ENCODE measurements around the gene PSMA3. TPM values are rescaled to one million over a fixed set of nuclear protein-coding genes. Genes with fewer than 3 reads are reported as not detected.

PSMA3 gene
- total RNA-seq, 2 donors from 2014 or later = 279 to 291 TPM

GRCh38 chr14:58276208-58276607, 31.6 kb downstream of the PSMA3 start:
- 100% methylated on average over 1 of the region's 1 CpG; no CpG with 5 or more reads in 1 of the 2 experiments for WGBS, 2 experiments (ENCODE audit: insufficient coverage in 1 of 2, insufficient read length in 1 of 2)
- Histone ChIP-seq H3K4me1 (ENCODE audit: control insufficient read depth, insufficient read depth, low read length) (no peaks in the 10 kb centered on the region), H3K9ac (ENCODE audit: extremely low read depth, low read length, poor library complexity, severe bottlenecking) (no peak overlapping the region), H3K27ac (ENCODE audit: low read depth, low read length) (no peak overlapping the region), H3K9me3 (ENCODE audit: control insufficient read depth, low read length) (no peaks in the 10 kb centered on the region), H3K4me3 (ENCODE audit: low read length) (no peak overlapping the region), H3K36me3 (ENCODE audit: control insufficient read depth, insufficient read depth, low read length) (peaks cover 67% of the 10 kb centered on the region), H3K27me3 (ENCODE audit: control insufficient read depth, insufficient read depth, low read length, poor library complexity, severe bottlenecking) (no peaks in the 10 kb centered on the region)
- H3K27ac Mint-ChIP-seq = no peak overlapping the region
- DNase-seq = no peak
- no peaks in the 10 kb centered on the region for H3K9me3 Mint-ChIP-seq
- H3K4me1 Mint-ChIP-seq = no peaks in the 10 kb centered on the region
- no peak for TF ChIP-seq CTCF (conservative IDR thresholded peaks at IDR 0.05)
- H3K4me3 Mint-ChIP-seq = no peak overlapping the region
- no peaks in the 10 kb centered on the region for H3K27me3 Mint-ChIP-seq (ENCODE audit: insufficient read depth)
- peaks cover 61% of the 10 kb centered on the region for H3K36me3 Mint-ChIP-seq (ENCODE audit: low read depth)

DNA sequence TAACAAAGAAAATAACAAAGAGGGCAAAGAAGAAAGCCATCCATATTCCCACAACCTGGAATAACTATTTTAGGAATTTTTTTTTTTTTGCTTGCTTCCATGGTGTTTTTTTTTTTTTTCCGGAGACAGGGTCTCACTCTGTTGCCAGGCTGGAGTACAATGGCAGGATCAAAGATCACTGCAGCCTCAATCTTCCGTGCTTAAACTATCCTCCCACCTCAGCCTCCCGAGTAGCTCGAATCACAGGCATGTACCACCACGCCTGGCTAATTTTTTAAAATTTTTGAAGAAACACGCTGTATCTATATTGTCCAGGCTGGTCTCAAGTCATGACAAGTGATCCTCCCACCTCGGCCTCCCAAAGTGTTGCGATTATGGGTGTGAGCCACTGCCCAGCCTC, 33.5 kb downstream of the PSMA3 start:
- TF ChIP-seq CTCF (conservative IDR thresholded peaks at IDR 0.05) = no peak
- no peaks in the 10 kb centered on the region for H3K9me3 Mint-ChIP-seq
- H3K27me3 Mint-ChIP-seq (ENCODE audit: insufficient read depth) = no peaks in the 10 kb centered on the region
- Histone ChIP-seq H3K4me1 (ENCODE audit: control insufficient read depth, insufficient read depth, low read length) (no peaks in the 10 kb centered on the region), H3K27me3 (ENCODE audit: control insufficient read depth, insufficient read depth, low read length, poor library complexity, severe bottlenecking) (no peaks in the 10 kb centered on the region), H3K9ac (ENCODE audit: extremely low read depth, low read length, poor library complexity, severe bottlenecking) (no peak overlapping the region), H3K36me3 (ENCODE audit: control insufficient read depth, insufficient read depth, low read length) (peaks cover 68% of the 10 kb centered on the region), H3K4me3 (ENCODE audit: low read length) (no peak overlapping the region), H3K27ac (ENCODE audit: low read depth, low read length) (no peak overlapping the region), H3K9me3 (ENCODE audit: control insufficient read depth, low read length) (no peaks in the 10 kb centered on the region)
- peaks cover 62% of the 10 kb centered on the region for H3K36me3 Mint-ChIP-seq (ENCODE audit: low read depth)
- no peak overlapping the region for H3K4me3 Mint-ChIP-seq
- DNase-seq = no peak
- 95 to 98% methylated on average over 7 to 8 of the region's 8 CpGs for WGBS, 2 experiments (ENCODE audit: insufficient coverage in 1 of 2, insufficient read length in 1 of 2)
- H3K27ac Mint-ChIP-seq = no peak overlapping the region
- peaks cover 3% of the 10 kb centered on the region for H3K4me1 Mint-ChIP-seq

- TF ChIP-seq CTCF (conservative IDR thresholded peaks at IDR 0.05) = no peak
- H3K9me3 Mint-ChIP-seq = no peaks in the 10 kb centered on the region
- H3K27ac Mint-ChIP-seq = peak overlapping the region; percentile 24
- peaks cover 3% of the 10 kb centered on the region for H3K4me1 Mint-ChIP-seq
- Histone ChIP-seq H3K27me3 (ENCODE audit: control insufficient read depth, insufficient read depth, low read length, poor library complexity, severe bottlenecking) (no peaks in the 10 kb centered on the region), H3K4me1 (ENCODE audit: control insufficient read depth, insufficient read depth, low read length) (no peaks in the 10 kb centered on the region), H3K27ac (ENCODE audit: low read depth, low read length) (no peak overlapping the region), H3K9ac (ENCODE audit: extremely low read depth, low read length, poor library complexity, severe bottlenecking) (no peak overlapping the region), H3K36me3 (ENCODE audit: control insufficient read depth, insufficient read depth, low read length) (peaks cover 77% of the 10 kb centered on the region), H3K9me3 (ENCODE audit: control insufficient read depth, low read length) (no peaks in the 10 kb centered on the region), H3K4me3 (ENCODE audit: low read length) (no peak overlapping the region)
- H3K4me3 Mint-ChIP-seq = no peak overlapping the region
- no peaks in the 10 kb centered on the region for H3K27me3 Mint-ChIP-seq (ENCODE audit: insufficient read depth)
- WGBS, 2 experiments (ENCODE audit: insufficient coverage in 1 of 2, insufficient read length in 1 of 2) = 99 to 100% methylated on average over 1 to 4 of the region's 4 CpGs
- DNase-seq = no peak
- H3K36me3 Mint-ChIP-seq (ENCODE audit: low read depth) = peaks cover 64% of the 10 kb centered on the region
Measured at GRCh38 chr14:58280954-58281787, 36.5 kb downstream of the PSMA3 start.
